Karpas-422 (cell line): ENCODE data around the gene C2. TPM values are rescaled to one million over a fixed set of nuclear protein-coding genes. Genes with fewer than 3 reads are reported as not detected.
"Not testable (repeated sequence)": the region's sequence is repeated elsewhere in the genome, so short reads cannot be mapped to it uniquely, and the experiment has no call there.

Experiments used
- DNase-seq: peaks from one replicate; pipeline ENCODE4 v3.0.0-alpha.2; 2015
- H2AFZ ChIP-seq: fragments of 200-600 bp; sonication (generic); 2 replicates; pipeline ENCODE4 v1.6.1; 2014; ENCODE audit warnings: antibody characterized with exemption, low read length, mixed read lengths
- H3K27ac ChIP-seq: fragments of 200-600 bp; sonication (generic); 2 replicates; pipeline ENCODE4 v1.5.1; 2014; ENCODE audit warnings: mild to moderate bottlenecking, low read length, moderate library complexity
- H3K27me3 ChIP-seq: fragments of 200-600 bp; sonication (generic); 2 replicates; pipeline ENCODE4 v1.6.1; 2014; ENCODE audit warnings: low read length, mixed read lengths
- H3K36me3 ChIP-seq: fragments of 200-600 bp; sonication (generic); 2 replicates; pipeline ENCODE4 v1.6.1; 2014; ENCODE audit warnings: low read length, mixed read lengths; ENCODE audit not compliant: insufficient read depth
- H3K4me1 ChIP-seq: fragments of 200-600 bp; sonication (generic); 2 replicates; pipeline ENCODE4 v1.6.1; 2014; ENCODE audit warnings: mild to moderate bottlenecking, low read length, mixed read lengths
- H3K4me2 ChIP-seq: fragments of 200-600 bp; sonication (generic); 2 replicates; pipeline ENCODE4 v1.6.1; 2014; ENCODE audit warnings: low read length, low read depth, mild to moderate bottlenecking; ENCODE audit not compliant: poor library complexity, severe bottlenecking
- H3K4me3 ChIP-seq: fragments of 200-600 bp; sonication (generic); 2 replicates; pipeline ENCODE4 v1.5.1; 2014; ENCODE audit warnings: mild to moderate bottlenecking, antibody characterized with exemption, low read length, mixed read lengths
- H3K79me2 ChIP-seq: fragments of 200-600 bp; sonication (generic); 2 replicates; pipeline ENCODE4 v1.6.1; 2014; ENCODE audit warnings: mild to moderate bottlenecking, low read length, mixed read lengths
- H3K9ac ChIP-seq: fragments of 200-600 bp; sonication (generic); 2 replicates; pipeline ENCODE4 v1.6.0; 2014; ENCODE audit warnings: low read length
- H3K9me2 ChIP-seq: fragments of 200-600 bp; sonication (generic), shearing (Covaris generic); replicated peaks from 2 replicates; pipeline ENCODE4 v1.6.0; 2014; ENCODE audit warnings: mild to moderate bottlenecking, low read length, moderate library complexity; ENCODE audit not compliant: insufficient read depth
- H3K9me3 ChIP-seq: fragments of 300-700, 200-600 bp; sonication (generic); 2 replicates; pipeline ENCODE4 v1.6.1; 2014; ENCODE audit warnings: low read length, mixed read lengths
- H4K20me1 ChIP-seq: fragments of 200-600 bp; sonication (generic); 2 replicates; pipeline ENCODE4 v1.6.1; 2014; ENCODE audit warnings: mild to moderate bottlenecking, antibody characterized with exemption, low read length, low read depth; ENCODE audit not compliant: insufficient read depth
- total RNA-seq: library from RNA; depleted of rRNA; stranded (reverse); fragments of >200 nt; shearing (Covaris generic); gene quantifications from 2 replicates; pipeline ENCODE4 v1.2.3, GENCODE V29; 2014; ENCODE audit warnings: low replicate concordance

C2 gene
- total RNA-seq, 1 experiment from 2014 or later: not detected

GRCh38 chr6:31901415-31901952, 26.0 kb upstream of the C2 start:
- H2AFZ ChIP-seq: no peak overlapping the region
- no peaks in the 10 kb centered on the region for H3K9me2 ChIP-seq
- no peaks in the 10 kb centered on the region for H3K36me3 ChIP-seq
- H3K27me3 ChIP-seq: no peaks in the 10 kb centered on the region
- peak overlapping the region; percentile 93 for H3K9ac ChIP-seq
- H3K4me3 ChIP-seq: peak overlapping the region; percentile 76
- peak overlapping the region; percentile 86 for H3K4me2 ChIP-seq
- peaks cover 8% of the 10 kb centered on the region for H3K79me2 ChIP-seq
- peak overlapping the region; percentile 51; the same call in 1 of the 2 replicates for H3K27ac ChIP-seq
- H3K4me1 ChIP-seq: peaks cover 38% of the 10 kb centered on the region
- DNase-seq: peak; percentile 88
- H4K20me1 ChIP-seq: no peaks in the 10 kb centered on the region
- no peaks in the 10 kb centered on the region for H3K9me3 ChIP-seq

DNA sequence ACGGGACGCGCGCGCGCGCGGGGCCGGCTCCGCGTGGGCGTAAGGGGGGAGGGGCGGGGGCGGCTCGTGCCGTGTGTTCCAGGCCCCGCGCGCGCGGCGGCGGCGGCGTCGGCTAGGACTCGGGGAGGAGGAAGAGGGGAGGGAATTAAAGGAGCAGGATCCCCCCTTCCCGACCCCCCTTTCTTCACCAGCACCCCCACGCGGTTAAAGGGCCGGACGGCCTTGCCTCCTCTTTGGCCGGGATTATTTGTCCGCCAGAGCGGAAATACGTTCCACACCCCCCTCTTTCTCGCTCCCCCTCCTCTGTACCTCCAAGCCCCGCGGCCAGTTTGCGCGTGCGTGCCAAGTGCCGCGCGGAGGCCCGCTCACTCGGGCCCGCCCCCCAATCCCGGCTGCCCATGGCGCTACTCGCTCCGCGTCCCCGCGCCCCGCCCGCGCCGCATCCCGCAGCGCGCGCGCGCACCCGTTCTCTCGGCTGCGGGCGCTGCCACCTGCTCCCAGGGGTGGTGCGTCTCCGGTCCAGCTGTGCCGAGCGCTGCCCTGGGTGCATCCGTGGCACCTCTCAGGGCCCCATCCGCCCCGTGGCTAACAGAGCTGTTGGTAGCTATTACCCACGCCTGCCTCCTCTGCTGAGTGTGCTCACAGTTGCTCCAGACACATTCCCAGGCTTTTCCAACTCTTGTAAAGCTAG, 25.4 kb upstream of the C2 start, which contains the start of gene ZBTB12:
TSS of gene ZBTB12 (minus strand) at position 134 of the 691 bp plus-strand sequence. CDS start 781 bp downstream, outside the sequence.
- Histone ChIP-seq H3K27ac (peak within 1 kb of the TSS; percentile 51; the same call in 1 of the 2 replicates), H3K27me3 (no peaks in the 10 kb centered on the region), H3K4me3 (peak within 1 kb of the TSS; percentile 76), H3K9me3 (no peaks in the 10 kb centered on the region), H3K36me3 (no peaks in the 10 kb centered on the region), H3K4me2 (peak within 1 kb of the TSS; percentile 86), H2AFZ (peak within 1 kb of the TSS; percentile 65), H3K9me2 (no peaks in the 10 kb centered on the region), H3K79me2 (peaks cover 3% of the 10 kb centered on the region; the same call in 1 of the 2 replicates), H4K20me1 (no peaks in the 10 kb centered on the region), H3K4me1 (peaks cover 35% of the 10 kb centered on the region), H3K9ac (peak within 1 kb of the TSS; percentile 93)
- peak; percentile 98 for DNase-seq

GRCh38 chr6:31903957-31904356, 23.6 kb upstream of the C2 start:
- Histone ChIP-seq H3K27ac (no peak overlapping the region), H2AFZ (no peak overlapping the region), H3K4me2 (no peak overlapping the region), H3K36me3 (no peaks in the 10 kb centered on the region), H3K27me3 (no peaks in the 10 kb centered on the region), H3K4me1 (peaks cover 26% of the 10 kb centered on the region), H3K4me3 (no peak overlapping the region), H4K20me1 (no peaks in the 10 kb centered on the region), H3K9me3 (no peaks in the 10 kb centered on the region), H3K9me2 (no peaks in the 10 kb centered on the region), H3K9ac (no peak overlapping the region), H3K79me2 (no peaks in the 10 kb centered on the region; the same call in 1 of the 2 replicates)
- DNase-seq: no peak

GRCh38 chr6:31905041-31905440, 22.5 kb upstream of the C2 start:
- Histone ChIP-seq H2AFZ (no peak overlapping the region), H3K4me2 (no peak overlapping the region), H3K4me3 (no peak overlapping the region), H3K4me1 (peaks cover 15% of the 10 kb centered on the region), H3K9me3 (no peaks in the 10 kb centered on the region), H3K27me3 (no peaks in the 10 kb centered on the region), H4K20me1 (no peaks in the 10 kb centered on the region), H3K79me2 (no peaks in the 10 kb centered on the region; the same call in 1 of the 2 replicates), H3K9me2 (no peaks in the 10 kb centered on the region), H3K27ac (no peak overlapping the region), H3K36me3 (no peaks in the 10 kb centered on the region), H3K9ac (no peak overlapping the region)
- DNase-seq: no peak

- H3K4me2 ChIP-seq: no peak overlapping the region
- H3K4me1 ChIP-seq: peaks cover 8% of the 10 kb centered on the region
- H3K4me3 ChIP-seq: no peak overlapping the region
- H3K36me3 ChIP-seq: no peaks in the 10 kb centered on the region
- H3K9me3 ChIP-seq: no peaks in the 10 kb centered on the region
- no peak for DNase-seq
- H4K20me1 ChIP-seq: no peaks in the 10 kb centered on the region
- no peaks in the 10 kb centered on the region for H3K27me3 ChIP-seq
- no peak overlapping the region for H3K27ac ChIP-seq
- H3K9me2 ChIP-seq: no peaks in the 10 kb centered on the region
- no peak overlapping the region for H2AFZ ChIP-seq
- H3K9ac ChIP-seq: no peak overlapping the region
- H3K79me2 ChIP-seq: no peaks in the 10 kb centered on the region
Observed at GRCh38 chr6:31906122-31906521, 21.4 kb upstream of the C2 start.

DNA sequence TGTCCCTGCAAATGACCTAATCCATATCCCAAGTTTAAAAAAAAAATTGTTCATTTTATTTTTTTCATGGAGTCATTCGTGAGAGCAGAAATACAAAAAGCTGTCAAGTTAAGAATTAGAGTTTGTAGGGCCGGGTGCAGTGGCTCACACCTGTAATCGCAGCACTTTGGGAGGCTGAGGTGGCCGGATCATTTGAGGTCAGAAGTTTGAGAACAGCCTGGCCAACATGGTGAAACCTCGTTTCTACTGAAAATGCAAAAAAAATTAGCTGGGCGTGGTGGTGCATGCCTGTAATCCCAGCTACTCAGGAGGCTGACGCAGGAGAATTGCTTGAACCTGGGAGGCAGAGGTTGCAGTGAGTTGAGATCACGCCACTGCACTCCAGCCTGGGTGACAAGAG, 20.8 kb upstream of the C2 start:
- H3K9me2 ChIP-seq, H2AFZ ChIP-seq, H4K20me1 ChIP-seq, H3K4me1 ChIP-seq, H3K36me3 ChIP-seq, H3K27me3 ChIP-seq, H3K4me3 ChIP-seq, H3K79me2 ChIP-seq, H3K27ac ChIP-seq, H3K9ac ChIP-seq, H3K4me2 ChIP-seq, DNase-seq, H3K9me3 ChIP-seq: not testable (repeated sequence)

DNA sequence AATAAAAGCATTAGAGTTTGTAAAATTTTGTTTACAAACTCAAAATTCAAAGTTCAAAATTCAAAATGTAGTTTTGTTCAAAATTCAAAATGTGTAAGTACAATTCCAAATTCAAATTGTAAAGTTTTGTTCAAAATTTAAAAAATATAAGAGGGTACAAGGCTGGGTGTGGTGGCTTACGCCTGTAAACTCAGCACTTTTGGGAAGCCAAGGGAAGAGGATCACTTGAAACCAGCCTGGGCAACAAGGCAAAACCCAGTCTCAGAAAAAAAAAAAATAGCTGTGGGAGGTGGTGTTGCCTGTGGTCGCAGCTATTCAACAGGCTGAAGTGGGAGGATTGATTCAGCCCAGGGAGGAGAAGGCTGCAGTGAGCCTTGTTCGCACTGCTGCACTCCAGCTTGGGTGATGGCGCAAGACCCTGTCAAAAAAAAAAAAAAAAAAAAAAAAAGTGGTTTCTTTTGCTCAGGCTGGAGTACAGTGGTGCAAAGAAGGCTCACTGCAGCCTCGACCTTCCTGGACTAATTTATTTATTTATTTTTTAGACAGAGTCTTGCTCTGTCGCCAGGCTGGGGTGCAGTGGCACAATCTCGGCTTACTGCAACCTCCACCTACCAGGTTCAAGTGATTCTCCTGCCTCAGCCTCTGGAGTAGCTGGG, 20.2 kb upstream of the C2 start:
- H3K27me3 ChIP-seq: no peaks in the 10 kb centered on the region
- peak; percentile 56 for DNase-seq
- no peak overlapping the region for H3K9ac ChIP-seq
- H2AFZ ChIP-seq: no peak overlapping the region
- H3K4me2 ChIP-seq: no peak overlapping the region
- H3K9me3 ChIP-seq: no peaks in the 10 kb centered on the region
- no peak overlapping the region for H3K4me3 ChIP-seq
- H3K9me2 ChIP-seq: no peaks in the 10 kb centered on the region
- H3K79me2 ChIP-seq: no peaks in the 10 kb centered on the region
- H4K20me1 ChIP-seq: no peaks in the 10 kb centered on the region
- H3K4me1 ChIP-seq: peaks cover 4% of the 10 kb centered on the region
- H3K36me3 ChIP-seq: no peaks in the 10 kb centered on the region
- H3K27ac ChIP-seq: no peak overlapping the region

- H3K36me3 ChIP-seq, H4K20me1 ChIP-seq, H3K4me3 ChIP-seq, H3K79me2 ChIP-seq, H3K9ac ChIP-seq, H3K4me1 ChIP-seq, H3K9me2 ChIP-seq, H2AFZ ChIP-seq, H3K9me3 ChIP-seq, DNase-seq, H3K4me2 ChIP-seq, H3K27me3 ChIP-seq, H3K27ac ChIP-seq: not testable (repeated sequence)
Observed at GRCh38 chr6:31908255-31908654, 19.3 kb upstream of the C2 start.
